Body of pancreas (tissue), 4 donors: ENCODE measurements around the gene MED17. TPM values are rescaled to one million over a fixed set of nuclear protein-coding genes. Genes with fewer than 3 reads are reported as not detected.
A peak's percentile ranks its signal among the peaks of the same experiment; 100 is the strongest.

Experiments used
- ATAC-seq: fragments of 150-250 bp; one replicate; pipeline ENCODE4 v1.9.1; 2016
- DNase-seq, 4 donors: peaks; one replicate each; pipeline ENCODE4 v3.0.0-alpha.2; 2019
- H3K27ac ChIP-seq, 4 donors: fragments of 200-600 bp; sonication (generic); 1 replicate in 3 of 4; 2 replicates in 1 of 4; pipeline versions ENCODE4 v1.5.1 to v1.6.1; 2016 to 2019; ENCODE audit warnings: mild to moderate bottlenecking in 1 of 4, mixed read lengths in 1 of 4, moderate library complexity in 1 of 4
- H3K27me3 ChIP-seq, 2 donors: fragments of 200-600 bp; sonication (generic); one replicate each; pipeline ENCODE4 v1.6.0; 2016; ENCODE audit warnings: mild to moderate bottlenecking in 1 of 2
- H3K36me3 ChIP-seq, 2 donors: fragments of 200-600 bp; sonication (generic); replicated peaks in 1 of 2; 2 replicates each; pipeline ENCODE4 v1.5.1; 2016; ENCODE audit warnings: low read depth in 2 of 2; ENCODE audit not compliant: insufficient read depth in 1 of 2
- H3K4me1 ChIP-seq: fragments of 200-600 bp; sonication (generic); one replicate; pipeline ENCODE4 v1.6.0; 2016
- H3K4me3 ChIP-seq, 2 donors: fragments of 200-600 bp; sonication (generic); 1 replicate in 1 of 2; 2 replicates in 1 of 2; pipeline ENCODE4 v1.5.1; 2016 to 2019
- H3K9me3 ChIP-seq, 3 donors: fragments of 200-600 bp; sonication (generic); 1 replicate in 2 of 3; 2 replicates in 1 of 3; pipeline ENCODE4 v1.5.1; 2016
- CTCF ChIP-seq, 7 experiments: fragments of 450-650 bp in 4 of 7; fragments of 200-600 bp in 3 of 7; sonication (generic) in 3 of 7; IDR thresholded peaks; one replicate each; pipeline ENCODE4 v1.5.1; 2016 to 2019; ENCODE audit warnings: antibody characterized with exemption in 7 of 7
- POLR2A ChIP-seq, 3 donors: fragments of 450-650 bp; IDR thresholded peaks; one replicate each; pipeline ENCODE4 v1.6.1; 2016; ENCODE audit warnings: antibody characterized with exemption in 3 of 3, mild to moderate bottlenecking in 2 of 3
- WGBS, 2 donors: methylation state at CpG; one replicate each; pipeline ENCODE4 v1.1.5; 2017; 5-methylcytosine and 5-hydroxymethylcytosine counted together
- intact Hi-C: fragments of 100-400 bp; cut with DNase I; formaldehyde crosslinking; loops from one replicate; pipeline ENCODE4 v1.15.1; 2023
- total RNA-seq, 2 donors: library from RNA; depleted of rRNA; stranded (reverse); fragments of >200 nt; gene quantifications; one replicate each; pipeline ENCODE4 v1.1.0, GENCODE V29; 2016

MED17 gene
- total RNA-seq, 2 donors from 2014 or later: 18.9 to 22.4 TPM

DNA sequence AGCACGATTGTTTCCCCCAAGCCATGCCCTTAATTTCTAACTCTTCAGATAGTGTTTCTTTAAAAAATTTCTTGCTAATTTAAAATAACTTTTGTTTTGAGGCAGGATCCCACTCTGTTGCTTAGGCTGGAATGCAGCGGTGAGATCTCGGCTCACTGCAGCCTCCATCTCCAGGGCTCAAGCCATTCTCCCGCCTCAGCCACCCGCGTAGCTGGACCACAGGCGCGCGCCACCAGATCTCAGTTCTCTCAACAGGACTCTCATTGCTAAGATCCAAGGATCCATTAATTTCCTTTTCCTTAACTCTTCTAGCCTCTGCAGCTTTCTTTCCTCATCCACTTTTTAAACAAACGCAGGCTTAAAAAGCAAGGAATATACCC, 327 bp upstream of the MED17 start:
- intact Hi-C loops: no loop called here
- ATAC-seq: peak; percentile 42
- Histone ChIP-seq H3K27ac (peak overlapping the region in 3 of 4 donors; percentile 82 to 94 (median 91)), H3K36me3 (no peaks in the 10 kb centered on the region), H3K4me1 (peaks cover 26% of the 10 kb centered on the region), H3K27me3 (no peaks in the 10 kb centered on the region), H3K4me3 (peak overlapping the region in 1 of 2 donors; percentile 71), H3K9me3 (no peaks in the 10 kb centered on the region)
- TF ChIP-seq POLR2A (IDR thresholded peaks at IDR 0.05) (no peak), CTCF (IDR thresholded peaks at IDR 0.05) (no peak)
- WGBS, 2 donors: 1% methylated on average over 10 of the region's 10 CpGs
- no peak for DNase-seq

DNA sequence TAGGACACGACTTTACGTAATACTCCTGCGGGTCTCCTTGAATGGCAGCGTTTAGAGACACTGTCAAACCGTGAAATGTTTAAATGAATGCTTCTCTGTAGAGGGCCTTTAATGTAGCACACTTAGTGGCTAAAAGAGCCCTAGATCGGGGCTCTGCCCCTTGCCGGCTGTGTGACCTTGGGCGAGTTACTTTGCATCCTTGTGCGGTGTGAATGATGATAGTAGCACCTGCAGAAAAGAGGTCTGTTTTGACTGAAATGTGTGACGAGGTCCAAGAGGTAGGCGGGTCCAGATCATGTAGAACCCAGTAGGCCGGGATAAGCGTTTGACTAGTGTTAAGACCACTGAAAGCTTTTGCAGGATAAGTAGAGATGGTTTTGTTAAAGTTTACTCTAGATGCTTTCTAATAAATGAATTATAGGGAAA, 866 bp downstream of the MED17 start:
- intact Hi-C loops: no loop called here
- WGBS, 2 donors: 0% methylated on average over 13 of the region's 13 CpGs
- DNase-seq: no peak
- TF ChIP-seq CTCF (IDR thresholded peaks at IDR 0.05) (no peak), POLR2A (IDR thresholded peaks at IDR 0.05) (no peak)
- ATAC-seq: no peak
- Histone ChIP-seq H3K27ac (peak overlapping the region; percentile 82 to 94 (median 90)), H3K4me1 (peaks cover 26% of the 10 kb centered on the region), H3K36me3 (peaks cover 0 to 1% of the 10 kb centered on the region in 2 donors), H3K4me3 (peak overlapping the region; percentile 71 to 79), H3K27me3 (no peaks in the 10 kb centered on the region), H3K9me3 (no peaks in the 10 kb centered on the region)

DNA sequence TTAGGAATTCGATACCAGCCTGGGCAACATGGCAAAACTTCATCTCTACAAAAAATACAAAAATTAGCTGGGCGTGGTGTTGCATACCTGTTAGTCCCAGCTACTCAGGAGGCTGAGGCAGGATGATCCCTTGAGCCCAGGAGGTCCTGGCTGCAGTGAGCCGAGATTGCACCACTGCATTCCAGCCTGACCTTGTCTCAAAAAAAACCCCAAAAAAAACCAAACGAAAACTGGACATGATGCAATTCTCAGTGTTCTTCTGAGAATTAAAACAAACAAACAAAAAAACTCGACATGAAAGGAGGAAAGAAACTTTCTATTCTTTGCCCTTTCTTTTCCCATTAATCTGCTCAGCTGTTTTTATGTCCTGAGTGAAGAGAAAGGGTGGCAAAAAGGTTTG, 7.4 kb downstream of the MED17 start:
- intact Hi-C loops: no loop called here
- Histone ChIP-seq H3K9me3 (no peaks in the 10 kb centered on the region), H3K4me3 (no peak overlapping the region), H3K36me3 (peaks cover 10 to 28% of the 10 kb centered on the region in 2 donors), H3K4me1 (peaks cover 12% of the 10 kb centered on the region), H3K27ac (no peak overlapping the region), H3K27me3 (no peaks in the 10 kb centered on the region)
- ATAC-seq (no peak), DNase-seq (no peak)
- TF ChIP-seq POLR2A (IDR thresholded peaks at IDR 0.05) (no peak), CTCF (IDR thresholded peaks at IDR 0.05) (no peak)
- 74 to 86% methylated on average over 5 of the region's 5 CpGs for WGBS, 2 donors

GRCh38 chr11:93796441-93797231, 12.6 kb downstream of the MED17 start:
- Histone ChIP-seq H3K27me3 (no peaks in the 10 kb centered on the region), H3K4me3 (no peak overlapping the region), H3K27ac (no peak overlapping the region), H3K36me3 (peaks cover 10 to 28% of the 10 kb centered on the region in 2 donors), H3K4me1 (no peaks in the 10 kb centered on the region), H3K9me3 (no peaks in the 10 kb centered on the region)
- no peak for DNase-seq
- TF ChIP-seq CTCF (IDR thresholded peaks at IDR 0.05) (no peak), POLR2A (IDR thresholded peaks at IDR 0.05) (no peak)
- 72 to 82% methylated on average over 6 of the region's 6 CpGs for WGBS, 2 donors
- intact Hi-C loops: no loop called here
- no peak for ATAC-seq

GRCh38 chr11:93801366-93801765, 17.3 kb downstream of the MED17 start:
- no peaks in the 10 kb centered on the region for H3K4me1 ChIP-seq
- peaks cover 0 to 18% of the 10 kb centered on the region in 2 donors for H3K36me3 ChIP-seq
- H3K27ac ChIP-seq: no peak overlapping the region
- intact Hi-C loops: no loop called here
- ATAC-seq (no peak), DNase-seq (no peak)
- 36 to 43% methylated on average over 2 of the region's 2 CpGs for WGBS, 2 donors
- no peaks in the 10 kb centered on the region for H3K9me3 ChIP-seq
- no peak overlapping the region for H3K4me3 ChIP-seq
- no peaks in the 10 kb centered on the region for H3K27me3 ChIP-seq
- no peak for TF ChIP-seq CTCF (IDR thresholded peaks at IDR 0.05)
- no peak for TF ChIP-seq POLR2A (IDR thresholded peaks at IDR 0.05)
